DMS53 (cell line): Measurements from ENCODE around the gene AMPD3.

Experiments used
- DNase-seq: peaks from one replicate; lab custom pipeline; 2025; lab: John Stamatoyannopoulos, UW

AMPD3 gene

DNA sequence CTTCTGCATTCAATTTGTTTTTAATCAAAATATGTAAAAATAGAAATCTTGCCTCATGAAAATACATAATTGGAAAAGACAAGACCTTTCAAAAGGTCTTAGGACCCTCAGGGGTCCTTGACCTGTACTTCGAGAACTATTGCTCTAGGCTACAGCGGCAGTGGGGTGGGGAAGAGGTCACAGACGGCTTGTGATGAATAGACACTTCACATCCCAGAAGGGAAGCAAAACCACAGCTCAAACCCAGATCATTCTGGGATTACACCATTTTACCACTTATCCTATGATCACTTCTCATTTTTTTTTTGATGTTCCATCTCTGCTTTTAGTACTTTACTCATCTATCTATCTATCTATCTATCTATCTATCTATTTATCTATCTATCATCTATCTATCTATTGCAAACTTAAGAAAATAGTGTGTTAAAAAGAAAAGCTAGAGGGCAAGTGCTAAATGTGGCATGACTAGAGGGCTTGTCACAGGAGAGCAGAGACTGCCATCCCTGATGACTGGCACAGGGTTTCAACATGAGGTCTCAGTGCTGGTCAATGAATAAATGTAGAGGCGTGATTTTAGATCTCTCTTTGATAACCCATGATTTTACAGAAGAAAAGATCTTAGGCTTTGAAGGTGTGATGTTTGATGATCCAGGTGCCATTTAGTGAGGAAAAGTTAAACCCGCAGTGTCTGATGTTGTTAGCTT is 48.9 kb downstream of the AMPD3 start:
- DNase-seq: no peak

DNA sequence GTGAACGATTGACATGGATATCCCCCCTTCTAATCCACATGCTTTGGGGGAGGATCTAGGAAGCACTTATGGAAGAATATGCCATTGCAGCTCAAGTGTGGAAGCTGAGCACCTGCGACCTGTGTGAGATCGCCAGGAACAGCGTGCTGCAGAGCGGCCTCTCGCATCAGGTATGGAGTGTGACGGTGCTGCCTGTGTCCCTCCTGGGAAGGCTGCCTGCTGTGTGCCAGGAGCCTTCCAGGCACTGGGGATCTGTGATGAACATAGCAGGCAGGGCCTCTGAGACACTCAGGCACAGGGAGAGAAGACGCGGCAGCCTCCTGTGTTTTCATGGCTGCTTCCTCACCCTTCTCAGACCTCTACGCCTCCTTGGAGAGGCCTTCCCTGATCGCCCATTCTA is 49.4 kb downstream of the AMPD3 start:
- no peak for DNase-seq

DNA sequence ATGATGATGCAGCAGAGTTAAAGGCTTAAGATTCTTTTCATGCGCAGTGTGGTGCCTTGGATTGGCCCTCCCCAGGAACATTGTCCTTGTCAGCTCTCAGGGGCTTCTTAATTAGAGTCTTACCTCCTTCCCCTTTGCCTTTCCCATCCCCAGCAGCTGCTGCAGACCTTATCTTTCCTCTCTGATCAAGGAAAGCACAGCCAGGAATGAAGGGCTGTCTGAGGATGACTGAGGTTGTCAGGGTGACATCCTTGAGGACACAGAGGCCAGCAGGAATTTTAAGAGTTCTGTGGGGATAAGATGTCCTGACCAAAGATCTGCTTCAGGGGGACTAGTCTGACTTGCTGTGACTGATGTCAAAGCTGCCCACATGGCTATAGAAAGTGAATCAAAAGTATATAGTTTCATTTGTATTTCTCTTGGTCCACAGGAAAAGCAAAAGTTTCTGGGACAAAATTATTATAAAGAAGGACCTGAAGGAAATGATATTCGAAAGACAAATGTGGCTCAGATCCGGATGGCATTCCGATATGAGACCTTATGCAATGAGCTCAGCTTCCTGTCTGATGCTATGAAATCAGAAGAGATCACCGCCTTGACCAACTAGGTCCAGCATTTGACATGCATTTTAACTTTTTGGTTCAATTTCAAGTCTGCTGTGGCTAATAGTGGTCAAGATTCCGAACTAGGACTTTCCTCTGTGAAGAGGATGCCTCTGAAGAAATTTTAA is 50.4 kb downstream of the AMPD3 start:
- no peak for DNase-seq

DNA sequence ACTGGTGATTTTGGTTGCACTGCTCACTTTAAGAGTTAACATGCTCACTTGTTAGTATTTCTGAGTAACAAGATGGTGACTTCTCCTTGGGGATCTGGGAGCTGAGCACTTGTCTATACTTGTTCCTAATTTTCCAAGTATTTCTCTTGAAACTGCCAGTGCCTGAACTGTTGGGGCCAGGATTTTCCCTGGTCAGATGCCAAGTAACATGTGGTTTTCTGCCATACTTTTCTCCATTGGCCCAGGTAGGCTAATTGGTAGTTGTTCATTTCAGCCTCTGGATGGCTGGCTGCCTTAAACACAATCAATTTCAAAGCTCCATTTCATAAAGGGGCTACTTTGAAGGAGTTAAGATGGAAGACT is 50.9 kb downstream of the AMPD3 start:
- DNase-seq: no peak

DNA sequence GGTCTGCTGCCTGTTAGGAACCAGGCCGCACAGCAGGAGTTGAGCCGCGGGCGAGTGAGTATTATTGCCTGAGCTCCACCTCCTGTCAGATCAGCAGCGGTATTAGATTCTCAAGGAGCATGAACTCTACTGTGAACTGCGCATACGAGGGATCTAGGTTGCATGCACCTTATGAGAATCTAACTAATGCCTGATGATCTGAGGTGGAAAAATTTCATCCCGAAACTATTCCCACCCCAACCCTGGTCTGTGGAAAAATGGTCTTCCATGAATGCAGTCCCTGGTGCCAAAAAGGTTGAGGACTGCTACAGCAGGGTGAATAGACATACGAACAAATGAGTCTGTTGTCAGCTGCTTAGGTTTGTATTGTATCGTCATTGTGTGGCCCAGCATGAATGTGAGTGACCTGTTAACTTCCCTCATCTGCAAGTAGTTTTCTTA is 56.1 kb downstream of the AMPD3 start:
- DNase-seq: no peak

DNA sequence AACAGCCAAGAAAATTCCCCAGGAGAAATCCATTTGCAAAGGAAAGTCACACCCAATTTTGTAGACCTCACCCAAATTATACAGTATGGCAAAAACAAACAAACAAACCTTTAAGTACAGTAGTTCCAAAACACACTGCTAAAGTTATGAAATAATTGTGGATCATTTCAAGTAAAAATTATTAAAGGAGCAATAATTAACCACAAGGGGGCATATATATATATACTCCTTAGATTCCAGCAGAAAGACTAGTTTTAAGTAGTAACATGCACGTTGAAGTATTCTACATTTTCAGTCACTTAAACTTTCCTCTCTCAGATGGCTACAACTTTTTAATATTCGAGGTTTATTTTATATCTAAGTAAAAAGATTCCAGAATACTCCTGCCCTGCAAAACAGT is 59.1 kb downstream of the AMPD3 start:
- DNase-seq: peak; percentile 52

DNA sequence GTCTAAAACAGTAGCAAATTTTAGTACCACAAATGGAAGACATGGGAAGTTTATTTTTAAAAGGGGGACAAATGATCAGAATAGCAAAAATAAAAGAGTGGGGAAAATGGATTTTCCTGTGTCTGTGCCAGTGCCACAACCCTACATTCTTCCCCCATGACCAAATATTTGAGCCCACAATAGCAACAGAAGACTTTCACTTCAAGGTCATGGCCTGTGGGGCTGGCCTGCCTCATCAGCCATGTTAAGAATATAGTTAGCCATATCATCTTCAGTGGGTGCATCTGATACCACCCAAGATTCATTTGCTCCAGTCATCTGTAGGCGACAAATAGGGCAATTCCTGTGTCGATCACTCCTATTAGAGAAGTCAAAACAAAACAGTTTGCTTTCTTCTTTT is 59.6 kb downstream of the AMPD3 start:
- DNase-seq: no peak

DNA sequence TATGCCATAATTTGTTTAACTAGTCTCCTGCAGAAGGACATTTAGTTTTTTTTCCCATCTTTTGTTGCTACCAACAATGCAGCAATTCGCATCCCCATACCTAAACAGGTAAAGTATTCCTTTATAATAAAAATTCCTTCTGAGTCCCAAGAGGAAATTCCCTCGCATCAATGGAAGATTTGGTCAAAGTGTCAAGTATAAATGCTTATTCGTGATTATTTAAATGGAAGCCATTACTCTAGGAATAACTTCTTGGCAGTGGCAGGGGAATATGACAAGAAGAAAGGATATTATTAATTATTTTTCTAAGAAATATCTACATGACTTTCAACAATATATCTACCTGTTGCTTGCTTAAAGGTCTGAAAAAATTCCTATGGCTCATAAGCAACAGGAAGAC is 60.4 kb downstream of the AMPD3 start:
- DNase-seq: no peak

DNA sequence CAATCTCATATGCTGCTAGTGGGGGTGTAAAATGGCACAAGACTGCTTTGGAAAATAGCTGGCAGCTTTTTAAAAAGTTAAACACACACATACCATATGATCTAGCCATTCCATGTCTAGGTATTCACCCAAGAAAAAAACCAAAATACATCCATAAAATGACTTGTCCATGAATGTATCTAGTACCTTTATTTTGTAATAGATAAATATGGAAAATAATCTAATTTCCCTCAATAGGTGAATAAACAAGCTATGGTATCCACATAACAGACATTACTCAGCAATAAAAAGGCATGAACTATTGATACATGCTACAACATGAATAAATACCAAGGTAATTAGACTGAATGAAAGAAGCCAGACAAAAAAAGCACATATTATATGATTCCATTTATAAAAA is 63.1 kb downstream of the AMPD3 start:
- DNase-seq: no peak

DNA sequence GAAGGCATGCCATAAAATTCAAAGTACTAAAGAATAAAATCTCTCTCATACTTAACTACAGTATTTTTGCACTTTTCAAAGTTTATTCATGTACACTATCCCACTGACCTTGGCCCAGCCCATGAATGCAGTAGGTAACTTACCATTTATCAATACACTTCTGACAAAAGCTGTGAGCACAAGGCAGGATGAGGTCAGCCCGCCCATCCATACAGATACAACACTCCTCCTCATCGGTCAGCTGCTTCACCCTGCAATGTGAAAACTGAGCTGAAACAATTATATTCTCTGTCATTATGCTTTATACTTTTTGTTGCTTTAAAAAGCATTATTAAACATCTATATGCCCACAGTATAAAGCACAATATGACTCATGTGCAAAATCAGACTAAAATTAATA is 63.8 kb downstream of the AMPD3 start:
- no peak for DNase-seq

DNA sequence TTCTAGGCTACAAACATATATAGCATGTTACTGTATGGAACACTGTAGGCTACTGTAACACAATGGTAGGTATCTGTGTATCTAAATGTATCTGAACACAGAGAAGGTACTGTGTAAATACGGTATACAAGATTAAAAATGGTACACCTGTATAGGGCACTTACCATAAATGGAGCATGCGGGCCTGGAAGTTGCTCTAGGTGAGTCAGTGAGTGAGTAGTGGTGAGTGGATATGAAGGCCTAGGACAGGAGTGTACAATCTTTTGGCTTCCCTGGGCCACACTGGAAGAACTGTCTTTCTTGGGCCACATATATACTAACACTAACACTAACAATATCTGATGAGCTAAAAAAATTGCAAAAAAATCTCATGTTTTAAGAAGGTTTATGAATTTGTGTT is 64.6 kb downstream of the AMPD3 start:
- no peak for DNase-seq

DNA sequence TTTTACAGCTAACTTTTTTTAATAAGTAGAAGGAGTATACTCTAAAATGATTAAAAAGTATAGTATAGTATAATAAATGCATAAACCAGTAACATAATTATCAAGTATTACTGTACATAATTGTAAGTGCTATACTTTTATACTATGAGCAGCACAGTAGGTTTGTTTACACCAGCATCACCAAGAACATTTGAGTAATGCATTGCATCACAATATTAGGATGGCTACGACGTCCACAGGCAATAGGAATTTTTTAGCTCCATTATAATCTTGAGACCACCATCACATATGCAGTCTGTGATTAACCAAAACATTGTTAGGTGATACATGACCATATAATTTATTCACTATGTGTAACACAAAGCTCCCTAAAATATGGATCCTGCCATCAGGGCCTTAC is 65.5 kb downstream of the AMPD3 start:
- DNase-seq: no peak

DNA sequence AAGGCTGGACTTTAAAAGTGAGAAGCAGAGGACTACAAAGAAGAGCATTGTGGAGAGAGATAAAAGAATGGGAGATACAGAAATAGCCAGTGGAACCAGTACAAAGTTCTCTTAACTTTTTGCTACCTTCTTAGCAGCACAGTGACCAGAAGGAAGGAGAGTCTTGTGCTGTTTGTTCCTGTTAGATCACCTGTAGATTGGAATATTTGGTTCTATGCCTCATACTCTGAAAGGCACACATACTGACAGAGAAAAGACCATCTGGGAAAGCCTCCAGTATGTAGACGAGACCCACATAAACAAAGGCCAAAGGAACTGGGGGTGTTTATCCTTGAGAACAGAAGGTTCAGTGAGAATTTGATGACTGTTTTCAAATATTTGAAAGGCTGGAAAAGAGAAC is 67.2 kb downstream of the AMPD3 start:
- DNase-seq: no peak

DNA sequence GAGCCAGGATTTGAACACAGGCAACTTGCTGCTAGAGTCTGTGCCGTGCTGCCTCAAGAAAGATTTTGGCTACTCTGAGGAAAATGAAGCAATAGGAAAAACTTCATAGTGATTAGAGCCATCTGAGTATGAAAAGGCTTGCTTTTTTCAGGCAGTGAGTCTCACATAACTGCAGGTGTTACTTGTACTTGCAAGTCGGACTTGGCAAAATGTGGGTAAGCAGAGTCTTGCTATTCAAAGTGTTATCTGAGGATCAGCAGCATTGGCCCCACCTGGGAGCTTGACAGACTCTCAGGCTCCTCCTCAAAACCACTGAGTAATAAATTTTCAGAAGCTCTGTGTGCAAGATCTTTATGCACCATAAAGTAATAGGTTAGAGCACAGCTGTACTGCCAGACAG is 67.9 kb downstream of the AMPD3 start:
- DNase-seq: no peak

DNA sequence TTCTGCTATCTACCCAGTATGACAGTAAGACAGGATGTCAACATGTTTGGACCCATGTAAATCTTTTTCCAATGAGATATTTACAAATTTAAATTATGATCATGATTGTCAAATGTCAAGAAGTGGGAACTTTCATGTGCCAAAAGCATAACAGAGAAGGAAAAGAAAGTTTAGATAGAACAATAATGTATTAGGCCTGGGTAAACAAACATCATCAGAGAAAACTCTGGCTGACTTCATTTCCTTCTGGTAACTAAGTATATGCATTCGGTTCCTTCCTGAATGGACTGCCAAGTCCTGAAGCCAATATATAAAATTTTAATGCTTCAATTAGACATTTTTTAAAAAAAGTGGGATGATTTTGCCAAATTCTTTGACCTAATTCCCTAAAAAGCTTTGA is 69.4 kb downstream of the AMPD3 start:
- no peak for DNase-seq

DNA sequence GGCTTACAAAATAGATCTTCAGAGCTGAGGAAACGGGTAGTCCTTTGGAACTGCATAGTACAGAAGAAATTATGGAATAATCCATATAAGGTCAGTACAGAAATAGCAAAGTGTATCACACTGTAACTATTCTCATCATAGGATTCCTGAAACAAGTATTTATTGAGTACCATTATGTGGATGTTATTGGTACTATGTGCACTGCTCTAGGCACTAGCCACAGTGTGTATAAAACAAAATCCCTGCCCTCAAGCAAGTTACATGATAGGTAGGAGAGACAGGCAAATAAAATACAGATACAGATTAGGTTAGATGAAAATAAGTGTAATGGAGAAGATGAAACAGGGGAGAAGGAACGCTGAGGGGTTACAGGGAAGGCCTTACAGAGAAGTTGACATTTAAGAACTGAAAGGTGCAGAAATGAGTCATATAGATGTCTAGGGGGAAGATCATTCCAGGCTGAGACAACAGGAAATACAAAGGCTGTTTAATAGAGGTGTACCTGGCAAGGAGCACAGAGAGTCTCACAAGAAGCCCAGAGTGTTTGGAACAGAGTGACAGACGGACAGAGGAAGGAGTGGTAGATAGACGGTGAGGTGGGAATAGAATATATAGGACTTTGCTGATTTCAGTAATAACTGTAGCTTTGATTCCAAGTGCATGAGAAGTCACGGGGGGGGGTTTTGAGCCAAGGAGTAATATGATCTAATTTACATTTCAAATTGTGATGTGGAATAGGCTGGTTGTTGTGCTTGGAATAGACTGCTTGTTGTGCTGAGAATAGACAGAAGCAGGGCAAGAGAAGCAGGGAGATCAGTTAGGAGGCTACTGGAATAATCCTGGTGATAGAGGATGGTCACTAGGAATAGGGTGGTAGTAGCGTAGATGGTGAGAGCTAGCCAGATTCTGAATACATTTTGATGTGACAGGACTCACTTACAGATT is 72.2 kb downstream of the AMPD3 start:
- DNase-seq: peak; percentile 24

DNA sequence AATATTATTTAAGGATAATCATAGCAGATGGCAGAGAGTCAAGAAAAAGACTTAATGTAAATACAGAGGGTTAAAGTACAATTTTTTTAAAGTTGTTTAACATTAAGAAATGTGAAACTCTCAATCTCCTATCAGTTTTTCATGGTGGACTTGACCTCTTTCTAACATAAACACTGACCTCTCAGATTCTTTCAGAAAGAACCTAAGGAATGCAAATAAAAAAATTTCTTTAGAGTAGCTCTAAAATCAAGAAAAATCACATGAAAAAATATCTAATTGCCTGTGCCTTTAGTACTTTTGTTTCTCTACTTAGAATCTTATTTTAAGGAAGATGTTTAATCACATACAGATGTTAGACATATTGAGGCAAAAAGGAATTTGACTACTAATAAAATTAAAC is 73.1 kb downstream of the AMPD3 start:
- DNase-seq: no peak

DNA sequence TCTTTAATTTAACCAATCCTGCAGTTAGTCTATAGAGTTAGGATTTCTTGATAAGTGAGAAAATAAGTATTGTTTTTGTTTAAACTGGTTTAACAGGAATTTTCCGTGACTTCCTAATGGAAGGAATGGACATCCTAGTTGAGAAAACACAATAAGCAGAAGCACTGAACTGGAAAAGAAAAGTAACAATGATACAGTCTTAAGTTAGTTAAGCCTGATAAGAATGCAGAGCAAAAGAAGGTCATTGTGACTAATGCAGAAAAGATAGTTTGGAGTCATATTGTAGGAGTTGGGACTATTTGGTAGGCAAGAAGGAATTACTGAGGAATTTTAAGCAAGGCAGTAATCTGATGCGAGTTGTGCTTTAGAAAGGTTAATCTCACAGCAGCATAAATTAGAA is 74.2 kb downstream of the AMPD3 start:
- DNase-seq: no peak

DNA sequence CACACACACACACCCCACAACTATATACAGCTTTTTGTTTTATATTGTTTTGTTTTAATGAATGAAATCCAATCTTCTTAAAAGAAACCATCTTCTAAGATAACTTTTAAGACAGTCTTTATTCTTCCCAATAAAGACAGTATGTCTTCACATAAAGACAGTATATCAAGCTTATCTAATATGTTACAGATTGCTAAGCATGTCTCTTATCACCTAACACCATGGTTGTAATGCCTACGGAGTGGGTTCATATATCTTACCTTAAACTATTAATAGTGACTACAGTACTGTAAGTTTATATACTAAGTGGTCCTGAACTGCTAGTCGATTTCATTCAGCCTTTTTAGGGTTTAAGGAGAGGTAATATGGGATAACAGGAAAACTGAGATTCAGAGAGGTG is 77.5 kb downstream of the AMPD3 start:
- DNase-seq: no peak

DNA sequence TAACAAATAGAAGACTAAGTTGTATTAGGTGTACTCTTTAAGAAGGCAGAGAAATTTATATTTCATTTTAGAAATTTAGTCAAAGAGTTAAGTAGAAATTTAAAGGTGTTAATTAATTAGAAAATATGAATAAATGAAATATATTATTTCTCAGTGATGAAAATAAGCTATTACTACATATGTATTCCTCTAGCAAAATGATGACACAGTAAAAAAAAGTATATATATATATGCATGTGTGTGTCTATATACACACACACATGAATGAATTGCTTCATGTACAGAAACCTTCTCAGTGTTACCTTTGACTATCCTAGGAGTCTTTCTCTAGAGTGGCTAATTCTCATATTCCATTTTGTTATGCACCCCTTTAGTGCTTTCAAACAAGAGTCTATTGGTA is 78.3 kb downstream of the AMPD3 start:
- DNase-seq: no peak

DNA sequence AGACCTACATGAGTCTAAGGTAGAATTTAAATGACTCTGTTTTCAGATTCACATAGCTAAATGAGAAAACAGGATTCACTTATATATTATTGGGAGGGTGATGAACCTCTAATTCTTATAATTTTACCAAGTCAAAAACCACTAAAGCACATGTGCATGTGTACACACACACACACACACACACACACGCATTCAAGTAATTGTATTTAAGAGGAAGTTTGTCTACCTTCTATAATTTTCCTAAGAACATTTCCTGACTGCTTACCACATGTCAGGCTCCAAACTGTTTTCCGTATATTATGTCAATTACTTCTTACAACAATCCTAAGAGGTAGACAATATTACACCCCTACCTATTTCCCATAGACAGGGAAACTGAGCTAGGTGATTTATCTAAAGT is 79.3 kb downstream of the AMPD3 start:
- no peak for DNase-seq

DNA sequence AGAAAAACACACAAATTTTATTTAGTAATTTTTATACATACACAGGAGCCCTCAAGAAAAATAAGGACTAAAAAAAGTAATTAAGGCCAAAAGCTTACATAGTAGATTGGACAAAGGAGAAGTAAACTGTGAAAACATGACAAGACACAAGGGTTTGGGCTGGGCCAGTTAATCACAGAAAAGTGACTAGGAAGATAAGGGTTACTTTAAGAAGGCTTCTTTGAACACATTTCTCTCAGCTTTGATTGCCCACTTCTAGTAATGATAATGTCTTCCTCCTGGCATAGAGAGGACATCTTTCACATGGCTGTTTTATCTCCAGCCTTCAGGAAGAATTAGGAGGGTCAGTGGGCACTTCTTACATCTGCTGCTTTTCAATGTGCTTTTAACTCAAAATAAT is 82.5 kb downstream of the AMPD3 start:
- no peak for DNase-seq

DNA sequence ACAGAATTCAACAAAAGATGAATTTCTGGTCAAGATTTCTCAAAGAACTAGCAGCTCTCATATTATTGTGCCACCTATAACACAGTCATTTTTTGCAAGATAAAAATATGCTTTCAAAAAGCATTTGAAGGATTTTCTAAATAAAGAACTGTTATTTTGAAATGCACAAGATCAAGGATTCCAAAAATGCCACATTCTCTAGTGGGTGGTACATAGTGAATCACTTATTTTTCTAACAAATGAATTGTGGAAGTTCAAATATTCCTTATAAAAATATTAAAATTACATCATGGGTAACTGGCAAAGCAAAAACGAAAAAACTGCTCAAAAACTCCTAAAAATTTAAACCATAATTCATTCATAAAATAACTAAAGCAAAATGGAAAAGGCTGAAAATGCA is 83.9 kb downstream of the AMPD3 start:
- DNase-seq: no peak
